Progenitor cell of endocrine pancreas (in vitro differentiated cells): Measurements from ENCODE around the gene ATF4. TPM values are rescaled to one million over a fixed set of nuclear protein-coding genes. Genes with fewer than 3 reads are reported as not detected.

Experiments used
- DNase-seq: peaks from one replicate; pipeline ENCODE4 v3.0.0; 2021; ENCODE audit warnings: low spot score; ENCODE audit not compliant: unreplicated experiment
- H3K27ac Mint-ChIP-seq: 2 replicates; pipeline ENCODE4 v1.8.0; 2021; ENCODE audit warnings: mild to moderate bottlenecking, moderate library complexity, mixed read lengths
- H3K27me3 Mint-ChIP-seq: 2 replicates; pipeline ENCODE4 v1.8.0; 2021; ENCODE audit warnings: mixed read lengths
- H3K36me3 Mint-ChIP-seq: 2 replicates; pipeline ENCODE4 v1.8.0; 2022; ENCODE audit warnings: mixed read lengths; ENCODE audit not compliant: insufficient read depth
- H3K4me1 Mint-ChIP-seq: 2 replicates; pipeline ENCODE4 v1.8.0; 2021; ENCODE audit warnings: low read depth, mixed read lengths
- H3K4me3 Mint-ChIP-seq: 2 replicates; pipeline ENCODE4 v1.8.0; 2021; ENCODE audit warnings: low read depth, mild to moderate bottlenecking, moderate library complexity, mixed read lengths
- H3K9me3 Mint-ChIP-seq: 2 replicates; pipeline ENCODE4 v1.8.0; 2021; ENCODE audit warnings: low read depth, mixed read lengths
- CTCF ChIP-seq: fragments of 200-600 bp; sonication (generic); IDR thresholded peaks from one replicate; pipeline ENCODE4 v1.5.0; 2021; ENCODE audit warnings: antibody characterized with exemption, mild to moderate bottlenecking; ENCODE audit not compliant: unreplicated experiment
- total RNA-seq: library from RNA; stranded (reverse); gene quantifications from 2 replicates; pipeline ENCODE4 v1.2.1, GENCODE V29; 2021

Gene ATF4
- total RNA-seq, 1 donor from 2014 or later, result 332 TPM

- Mint-ChIP-seq H3K36me3 (no peaks in the 10 kb centered on the region), H3K4me3 (no peak overlapping the region), H3K27ac (no peak overlapping the region), H3K9me3 (no peaks in the 10 kb centered on the region), H3K27me3 (no peaks in the 10 kb centered on the region), H3K4me1 (peaks cover 21% of the 10 kb centered on the region)
- DNase-seq, result no peak
- TF ChIP-seq CTCF, result no peak
These were observed 21.6 kb upstream of the ATF4 start for GRCh38 chr22:39498802-39499201.

DNA sequence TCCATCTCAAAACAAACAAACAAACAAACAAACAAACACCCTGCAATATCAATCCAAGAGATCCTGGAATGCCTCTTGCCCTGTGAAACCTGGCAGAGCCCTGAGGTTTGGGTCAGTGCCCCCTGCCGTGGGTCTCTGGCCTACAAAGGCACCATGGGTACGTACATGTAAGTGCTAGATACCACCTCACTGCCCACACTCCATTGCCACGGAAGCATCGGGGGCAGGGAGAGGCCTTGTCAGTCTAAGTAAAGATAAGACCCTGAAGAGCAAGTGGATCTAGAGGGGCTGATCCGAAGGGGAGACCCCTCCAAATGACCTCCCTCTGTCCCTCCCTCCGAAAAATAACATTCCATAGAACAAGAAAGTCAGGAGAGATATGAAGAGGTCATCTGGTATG lies 20.3 kb upstream of the ATF4 start:
- Mint-ChIP-seq H3K36me3 (no peaks in the 10 kb centered on the region), H3K4me3 (no peak overlapping the region), H3K27ac (no peak overlapping the region), H3K9me3 (no peaks in the 10 kb centered on the region), H3K27me3 (no peaks in the 10 kb centered on the region), H3K4me1 (peaks cover 21% of the 10 kb centered on the region)
- no peak for DNase-seq
- TF ChIP-seq CTCF, result no peak

DNA sequence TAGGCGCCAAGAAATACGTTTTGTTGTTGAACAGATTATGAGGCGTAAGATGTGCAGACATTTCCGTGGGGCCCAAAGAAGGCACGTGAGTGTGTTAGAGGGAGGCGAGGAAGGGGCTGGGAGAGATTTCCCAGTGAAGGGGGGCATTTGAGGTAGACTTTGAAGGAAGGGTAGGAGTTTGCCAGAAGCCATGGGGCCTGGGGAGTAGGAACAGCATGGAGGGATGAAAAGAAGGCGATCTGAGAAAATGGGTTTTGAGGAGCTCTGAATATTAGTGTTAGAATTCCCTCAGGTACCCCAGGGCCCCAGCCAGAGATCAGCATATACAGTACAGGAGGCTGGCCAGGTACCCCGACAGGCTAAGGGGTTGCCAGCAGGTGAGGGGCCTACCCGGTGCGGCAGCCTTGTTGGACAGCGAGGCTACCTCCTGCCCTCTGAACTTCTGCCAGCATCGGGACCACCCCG lies 18.7 kb upstream of the ATF4 start:
- no peak for TF ChIP-seq CTCF
- Mint-ChIP-seq H3K4me3 (peak overlapping the region; percentile 90), H3K27me3 (no peaks in the 10 kb centered on the region), H3K36me3 (peaks cover 8% of the 10 kb centered on the region), H3K27ac (peak overlapping the region; percentile 94), H3K4me1 (peaks cover 21% of the 10 kb centered on the region), H3K9me3 (no peaks in the 10 kb centered on the region)
- DNase-seq, result no peak

DNA sequence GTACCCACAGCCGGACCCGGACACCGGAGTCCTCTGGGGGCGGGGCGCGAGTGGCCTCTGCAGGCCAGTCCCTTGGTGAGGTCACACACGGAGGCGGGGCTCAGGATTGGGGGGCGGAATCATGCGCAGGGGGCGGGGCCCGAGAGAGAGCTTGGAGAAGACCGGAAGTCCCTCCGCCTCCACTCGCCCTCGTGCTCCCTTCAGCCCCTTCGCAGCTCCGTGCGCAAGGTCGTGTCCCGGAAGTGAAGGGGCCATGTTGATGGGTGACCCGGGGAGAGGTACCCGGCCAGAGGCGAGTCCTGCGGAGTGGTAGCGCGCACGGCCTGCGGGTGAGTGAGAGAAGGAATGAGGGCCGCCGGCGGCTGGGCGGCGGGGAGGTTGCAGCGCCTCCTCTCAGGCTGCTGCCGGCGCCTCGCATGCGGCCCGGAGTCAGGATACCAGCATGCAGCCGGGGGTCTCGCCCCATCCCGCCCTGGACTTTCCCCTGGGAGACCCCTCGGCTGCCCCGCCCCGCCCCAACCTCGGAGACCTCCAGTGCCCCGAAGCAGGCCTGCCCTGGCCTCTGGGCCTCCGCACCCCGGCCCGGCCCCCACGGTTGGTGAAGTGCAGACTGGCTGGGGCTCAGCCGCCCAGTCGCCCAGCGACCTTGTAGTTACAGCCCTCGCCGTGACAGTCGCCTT lies 18.1 kb upstream of the ATF4 start, which contains the start of gene MIEF1:
MIEF1 (plus strand) TSS at position 182 of the 680 bp plus-strand sequence. CDS start 9,005 bp downstream, outside the sequence.
- no peak for TF ChIP-seq CTCF
- H3K27ac Mint-ChIP-seq, result peak within 1 kb of the TSS; percentile 94
- peak within 1 kb of the TSS; percentile 90 for H3K4me3 Mint-ChIP-seq
- no peaks in the 10 kb centered on the region for H3K9me3 Mint-ChIP-seq
- H3K27me3 Mint-ChIP-seq, result no peaks in the 10 kb centered on the region
- peaks cover 21% of the 10 kb centered on the region for H3K4me1 Mint-ChIP-seq
- DNase-seq, result peak; percentile 95
- H3K36me3 Mint-ChIP-seq, result peaks cover 11% of the 10 kb centered on the region

- H3K27ac Mint-ChIP-seq, result peak overlapping the region; percentile 89
- peaks cover 21% of the 10 kb centered on the region for H3K4me1 Mint-ChIP-seq
- H3K4me3 Mint-ChIP-seq, result peak overlapping the region; percentile 90
- H3K9me3 Mint-ChIP-seq, result no peaks in the 10 kb centered on the region
- H3K27me3 Mint-ChIP-seq, result no peaks in the 10 kb centered on the region
- DNase-seq, result no peak
- peaks cover 11% of the 10 kb centered on the region for H3K36me3 Mint-ChIP-seq
- TF ChIP-seq CTCF, result no peak
These were observed 17.5 kb upstream of the ATF4 start for GRCh38 chr22:39502789-39503409.
